ENCODE results near the gene KCNH2. TPM values are rescaled to one million over a fixed set of nuclear protein-coding genes. Genes with fewer than 3 reads are reported as not detected.

Gene KCNH2
- total RNA-seq, 4 donors from 2014 or later: 29.8 to 71.7 (median 42.5) TPM

GRCh38 chr7:150977382-150978125, 567 bp downstream of the KCNH2 start:
- TF ChIP-seq POLR2AphosphoS5 (IDR thresholded peaks at IDR 0.05): no peak
- TF ChIP-seq EP300 (IDR thresholded peaks at IDR 0.05): no peak
- no peak for TF ChIP-seq CTCF (IDR thresholded peaks at IDR 0.05)
- no peak for TF ChIP-seq POLR2A (IDR thresholded peaks at IDR 0.05; ENCODE audit: low read depth)
- no peaks in the 10 kb centered on the region for H3K36me3 ChIP-seq
- H3K4me1 ChIP-seq: peaks cover 50 to 76% (median 76%) of the 10 kb centered on the region in 4 donors
- intact Hi-C loops (cut with DNase I): no loop called here
- no peak for DNase-seq (ENCODE audit: extremely low spot score)
- peak overlapping the region; percentile 60 to 72 (median 63) for H3K4me3 ChIP-seq
- 5% methylated on average over 20 of the region's 62 CpGs for WGBS
- peak overlapping the region; percentile 86 to 88 (median 88) for H3K27ac ChIP-seq (replicated peaks in 1 of 4)
- peaks cover 0 to 48% (median 6%) of the 10 kb centered on the region in 4 donors for H3K27me3 ChIP-seq
- H3K9me3 ChIP-seq: no peaks in the 10 kb centered on the region

GRCh38 chr7:150976529-150977381, 1.4 kb downstream of the KCNH2 start:
- DNase-seq (ENCODE audit: extremely low spot score): no peak
- H3K27ac ChIP-seq (replicated peaks in 1 of 4): peak overlapping the region; percentile 86 to 88 (median 88)
- peaks cover 56 to 84% (median 84%) of the 10 kb centered on the region in 4 donors for H3K4me1 ChIP-seq

GRCh38 chr7:150975536-150976319, 2.4 kb downstream of the KCNH2 start:
- peak overlapping the region; percentile 86 to 88 (median 88) for H3K27ac ChIP-seq (replicated peaks in 1 of 4)
- no peaks in the 10 kb centered on the region for H3K9me3 ChIP-seq
- H3K4me1 ChIP-seq: peaks cover 66 to 94% (median 94%) of the 10 kb centered on the region in 4 donors
- 63% methylated on average over 9 of the region's 9 CpGs for WGBS
- peaks cover 0 to 48% (median 6%) of the 10 kb centered on the region in 4 donors for H3K27me3 ChIP-seq
- peak overlapping the region; percentile 50 to 60 (median 56) for H3K4me3 ChIP-seq
- intact Hi-C loops (cut with DNase I): no loop called here
- no peak for DNase-seq (ENCODE audit: extremely low spot score)
- no peaks in the 10 kb centered on the region for H3K36me3 ChIP-seq
- no peak for TF ChIP-seq POLR2AphosphoS5 (IDR thresholded peaks at IDR 0.05)
- no peak for TF ChIP-seq POLR2A (IDR thresholded peaks at IDR 0.05; ENCODE audit: low read depth)
- no peak for TF ChIP-seq CTCF (IDR thresholded peaks at IDR 0.05)
- no peak for TF ChIP-seq EP300 (IDR thresholded peaks at IDR 0.05)

More at GRCh38 chr7:150976529-150977381, 1.4 kb downstream of the KCNH2 start:
- Histone ChIP-seq H3K4me3 (peak overlapping the region; percentile 60 to 72 (median 63)), H3K27me3 (peaks cover 0 to 48% (median 6%) of the 10 kb centered on the region in 4 donors), H3K9me3 (no peaks in the 10 kb centered on the region), H3K36me3 (no peaks in the 10 kb centered on the region)
- intact Hi-C loops (cut with DNase I): no loop called here
- 18% methylated on average over 7 of the region's 13 CpGs for WGBS
- peak; percentile 86 to 88 for TF ChIP-seq POLR2AphosphoS5 (IDR thresholded peaks at IDR 0.05)
- no peak for TF ChIP-seq POLR2A (IDR thresholded peaks at IDR 0.05; ENCODE audit: low read depth)
- peak; percentile 66 for TF ChIP-seq EP300 (IDR thresholded peaks at IDR 0.05)

DNA sequence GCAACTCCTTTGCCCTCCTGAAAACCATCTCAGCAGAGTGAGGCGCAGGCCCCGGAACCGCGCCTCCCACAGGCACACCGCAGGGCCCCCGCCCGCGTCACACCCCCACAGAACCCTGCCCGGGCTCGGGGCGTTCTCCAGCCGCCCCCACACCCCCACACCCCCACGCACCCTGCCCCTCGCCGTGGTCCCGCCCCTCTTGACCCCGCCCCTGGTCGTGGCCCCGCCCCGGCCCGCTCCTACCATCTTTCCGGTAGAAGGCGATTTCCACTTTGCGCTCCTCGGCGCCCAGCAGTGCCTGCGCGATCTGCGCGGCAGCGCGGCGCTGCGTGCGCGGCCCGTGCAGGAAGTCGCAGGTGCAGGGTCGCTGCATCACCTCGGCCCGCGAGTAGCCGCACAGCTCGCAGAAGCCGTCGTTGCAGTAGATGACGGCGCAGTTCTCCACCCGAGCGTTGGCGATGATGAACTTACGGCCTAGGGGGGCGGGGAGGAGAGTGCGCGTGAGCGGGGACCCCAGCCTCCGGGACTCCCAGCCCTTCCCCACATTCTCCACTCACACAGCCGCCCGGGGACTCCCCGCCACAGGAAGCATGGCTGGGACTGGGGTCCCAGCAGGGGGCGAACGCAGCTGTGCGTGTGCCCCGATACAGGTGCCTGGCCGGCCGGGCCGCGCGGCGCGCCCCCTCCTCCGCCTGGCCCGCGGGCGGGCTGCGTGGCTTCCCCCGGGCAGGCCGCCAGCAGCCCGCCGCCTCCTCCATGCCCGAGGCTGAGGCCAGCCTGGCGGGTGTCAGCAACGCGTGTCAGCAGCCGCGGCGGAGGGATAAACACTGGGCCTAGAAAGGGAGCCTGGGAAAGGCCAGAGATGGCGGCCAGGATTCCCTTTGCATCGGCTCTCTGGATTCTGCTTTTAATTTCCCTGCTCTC, 3.4 kb downstream of the KCNH2 start:
- Histone ChIP-seq H3K9me3 (no peaks in the 10 kb centered on the region), H3K4me1 (peaks cover 76 to 98% (median 96%) of the 10 kb centered on the region in 4 donors), H3K36me3 (no peaks in the 10 kb centered on the region), H3K27me3 (peaks cover 0 to 48% (median 6%) of the 10 kb centered on the region in 4 donors), H3K4me3 (peak overlapping the region; percentile 50 to 60 (median 56)), H3K27ac (replicated peaks in 1 of 4) (peak overlapping the region; percentile 86 to 88 (median 88))
- TF ChIP-seq CTCF (IDR thresholded peaks at IDR 0.05): peak in 2 of 3 experiments; percentile 43 to 45
- TF ChIP-seq POLR2AphosphoS5 (IDR thresholded peaks at IDR 0.05): peak; percentile 53 to 60
- no peak for TF ChIP-seq EP300 (IDR thresholded peaks at IDR 0.05)
- TF ChIP-seq POLR2A (IDR thresholded peaks at IDR 0.05; ENCODE audit: low read depth): no peak
- WGBS: 3% methylated on average over 29 of the region's 89 CpGs
- no peak for DNase-seq (ENCODE audit: extremely low spot score)
- intact Hi-C loops (cut with DNase I): no loop called here
